ENCODE measurements around the gene KIAA0930.

The KIAA0930 gene

GRCh38 chr22:45237065-45237990 lies 3.4 kb downstream of the KIAA0930 start:
- DNase-seq (ENCODE audit: low read depth, low spot score) = no peak

- DNase-seq (ENCODE audit: low read depth, low spot score) = no peak
These were observed 4.8 kb downstream of the KIAA0930 start for GRCh38 chr22:45235851-45236342.

- DNase-seq (ENCODE audit: low read depth, low spot score) = no peak
These were observed 5.5 kb downstream of the KIAA0930 start for GRCh38 chr22:45235101-45235777.

- no peak for DNase-seq (ENCODE audit: low read depth, low spot score)
These were observed 6.9 kb downstream of the KIAA0930 start for GRCh38 chr22:45233827-45234226.

GRCh38 chr22:45233386-45233785 lies 7.3 kb downstream of the KIAA0930 start:
- DNase-seq (ENCODE audit: low read depth, low spot score) = no peak

GRCh38 chr22:45231293-45231692 lies 9.4 kb downstream of the KIAA0930 start:
- DNase-seq (ENCODE audit: low read depth, low spot score) = no peak

GRCh38 chr22:45230026-45230721 lies 10.5 kb downstream of the KIAA0930 start:
- DNase-seq (ENCODE audit: low read depth, low spot score) = no peak

- no peak for DNase-seq (ENCODE audit: low read depth, low spot score)
These were observed 11.5 kb downstream of the KIAA0930 start for GRCh38 chr22:45229181-45229580.

GRCh38 chr22:45228401-45228754 lies 12.3 kb downstream of the KIAA0930 start:
- no peak for DNase-seq (ENCODE audit: low read depth, low spot score)

- DNase-seq (ENCODE audit: low read depth, low spot score) = no peak
These were observed 12.9 kb downstream of the KIAA0930 start for GRCh38 chr22:45227645-45228400.

- DNase-seq (ENCODE audit: low read depth, low spot score) = no peak
These were observed 14.0 kb downstream of the KIAA0930 start for GRCh38 chr22:45226503-45227186.

- DNase-seq (ENCODE audit: low read depth, low spot score) = no peak
These were observed 14.8 kb downstream of the KIAA0930 start for GRCh38 chr22:45225732-45226502.

- DNase-seq (ENCODE audit: low read depth, low spot score) = no peak
These were observed 15.5 kb downstream of the KIAA0930 start for GRCh38 chr22:45224988-45225731.

- no peak for DNase-seq (ENCODE audit: low read depth, low spot score)
These were observed 16.4 kb downstream of the KIAA0930 start for GRCh38 chr22:45224331-45224730.

- DNase-seq (ENCODE audit: low read depth, low spot score) = no peak
These were observed 17.2 kb downstream of the KIAA0930 start for GRCh38 chr22:45223304-45224117.

GRCh38 chr22:45221201-45221600 lies 19.5 kb downstream of the KIAA0930 start:
- no peak for DNase-seq (ENCODE audit: low read depth, low spot score)

GRCh38 chr22:45218976-45219375 lies 21.7 kb downstream of the KIAA0930 start:
- DNase-seq (ENCODE audit: low read depth, low spot score) = no peak

- no peak for DNase-seq (ENCODE audit: low read depth, low spot score)
These were observed 22.9 kb downstream of the KIAA0930 start for GRCh38 chr22:45217806-45218205.
